Tibial artery (tissue), 4 donors: ENCODE measurements around the gene MCUB.

ENCODE experiments used
- DNase-seq, 2 donors: peaks; one replicate each; pipeline ENCODE4 v3.0.0-alpha.2; 2019
- H3K27ac ChIP-seq, 2 donors: fragments of 200-600 bp; sonication (generic) in 1 of 2; 1 replicate in 1 of 2; 2 replicates in 1 of 2; pipeline ENCODE4 v1.5.1; 2018 to 2019; ENCODE audit warnings: mild to moderate bottlenecking in 1 of 2
- H3K27me3 ChIP-seq, 2 donors: fragments of 200-600 bp; sonication (generic) in 1 of 2; one replicate each; pipeline versions ENCODE4 v1.5.1 to v1.6.0; 2016 to 2019
- H3K36me3 ChIP-seq, 3 donors: fragments of 200-600 bp; sonication (generic) in 2 of 3; one replicate each; pipeline ENCODE4 v1.5.1; 2016 to 2019; ENCODE audit warnings: mild to moderate bottlenecking in 2 of 3
- H3K4me1 ChIP-seq, 4 donors: fragments of 200-600 bp; sonication (generic) in 2 of 4; 1 replicate in 3 of 4; 2 replicates in 1 of 4; pipeline ENCODE4 v1.5.1; 2016 to 2019
- H3K4me3 ChIP-seq, 2 donors: fragments of 200-600 bp; sonication (generic) in 1 of 2; 1 replicate in 1 of 2; 2 replicates in 1 of 2; pipeline ENCODE4 v1.5.1; 2018 to 2019; ENCODE audit warnings: mild to moderate bottlenecking in 2 of 2
- H3K9me3 ChIP-seq, 3 donors: fragments of 200-600 bp; sonication (generic) in 1 of 3; one replicate each; pipeline ENCODE4 v1.5.1; 2016 to 2019
- CTCF ChIP-seq, 2 experiments: fragments of 200-600 bp in 1 of 2; fragments of 450-650 bp in 1 of 2; IDR thresholded peaks; one replicate each; pipeline ENCODE4 v1.5.1; 2017 to 2019; ENCODE audit warnings: antibody characterized with exemption in 2 of 2, mild to moderate bottlenecking in 1 of 2, moderate library complexity in 1 of 2
- intact Hi-C: fragments of 100-400 bp; cut with DNase I; formaldehyde crosslinking; loops from one replicate; pipeline ENCODE4 v1.15.0; 2023; ENCODE audit warnings: low total_unique reads

The MCUB gene

GRCh38 chr4:109657854-109658418 lies 97.9 kb downstream of the MCUB start:
- intact Hi-C loops: no loop called here
- H3K9me3 ChIP-seq: peaks cover 0 to 3% (median under 1%) of the 10 kb centered on the region in 3 donors
- no peak for DNase-seq
- no peak overlapping the region for H3K4me3 ChIP-seq
- peaks cover 0 to 1% (median 0%) of the 10 kb centered on the region in 3 donors for H3K36me3 ChIP-seq
- no peaks in the 10 kb centered on the region for H3K4me1 ChIP-seq
- no peak overlapping the region for H3K27ac ChIP-seq
- H3K27me3 ChIP-seq: no peaks in the 10 kb centered on the region
- TF ChIP-seq CTCF (IDR thresholded peaks at IDR 0.05): no peak

GRCh38 chr4:109658871-109659410 lies 98.9 kb downstream of the MCUB start:
- no peaks in the 10 kb centered on the region for H3K9me3 ChIP-seq
- intact Hi-C loops: no loop called here
- H3K4me1 ChIP-seq: no peaks in the 10 kb centered on the region
- H3K36me3 ChIP-seq: no peaks in the 10 kb centered on the region
- TF ChIP-seq CTCF (IDR thresholded peaks at IDR 0.05): no peak
- no peak overlapping the region for H3K27ac ChIP-seq
- H3K27me3 ChIP-seq: no peaks in the 10 kb centered on the region
- H3K4me3 ChIP-seq: no peak overlapping the region
- no peak for DNase-seq

GRCh38 chr4:109662116-109662515 lies 102.1 kb downstream of the MCUB start:
- TF ChIP-seq CTCF (IDR thresholded peaks at IDR 0.05): no peak

GRCh38 chr4:109662771-109663170 lies 102.7 kb downstream of the MCUB start:
- intact Hi-C loops: no loop called here
- no peak for TF ChIP-seq CTCF (IDR thresholded peaks at IDR 0.05)
- H3K9me3 ChIP-seq: no peaks in the 10 kb centered on the region
- no peaks in the 10 kb centered on the region for H3K36me3 ChIP-seq
- no peaks in the 10 kb centered on the region for H3K4me1 ChIP-seq
- no peak overlapping the region for H3K27ac ChIP-seq
- H3K4me3 ChIP-seq: no peak overlapping the region
- H3K27me3 ChIP-seq: no peaks in the 10 kb centered on the region
- no peak for DNase-seq

More at GRCh38 chr4:109662116-109662515, 102.1 kb downstream of the MCUB start:
- Histone ChIP-seq H3K27me3 (no peaks in the 10 kb centered on the region), H3K27ac (no peak overlapping the region), H3K4me1 (no peaks in the 10 kb centered on the region), H3K4me3 (no peak overlapping the region), H3K9me3 (no peaks in the 10 kb centered on the region), H3K36me3 (no peaks in the 10 kb centered on the region)
- no peak for DNase-seq
- intact Hi-C loops: no loop called here

- H3K4me3 ChIP-seq: no peak overlapping the region
- no peak overlapping the region for H3K27ac ChIP-seq
- H3K27me3 ChIP-seq: no peaks in the 10 kb centered on the region
- H3K9me3 ChIP-seq: no peaks in the 10 kb centered on the region
- DNase-seq: no peak
- no peaks in the 10 kb centered on the region for H3K36me3 ChIP-seq
- no peak for TF ChIP-seq CTCF (IDR thresholded peaks at IDR 0.05)
- H3K4me1 ChIP-seq: no peaks in the 10 kb centered on the region
- intact Hi-C loops: no loop called here
These were observed 105.9 kb downstream of the MCUB start for GRCh38 chr4:109665783-109666485.
